Stimulated activated CD8-positive, alpha-beta memory T cell treated with anti-CD3 and anti-CD28 coated beads, Interleukin-7, amount 100 ng/mL, for 48 hours (primary cell): ENCODE results near the gene ALCAM.

ENCODE experiments used
- DNase-seq, 2 donors: peaks; one replicate each; pipeline ENCODE4 v3.0.0-alpha.2; 2020; ENCODE audit warnings: low read depth in 1 of 2; ENCODE audit errors: extremely low read depth in 1 of 2

ALCAM gene

DNA sequence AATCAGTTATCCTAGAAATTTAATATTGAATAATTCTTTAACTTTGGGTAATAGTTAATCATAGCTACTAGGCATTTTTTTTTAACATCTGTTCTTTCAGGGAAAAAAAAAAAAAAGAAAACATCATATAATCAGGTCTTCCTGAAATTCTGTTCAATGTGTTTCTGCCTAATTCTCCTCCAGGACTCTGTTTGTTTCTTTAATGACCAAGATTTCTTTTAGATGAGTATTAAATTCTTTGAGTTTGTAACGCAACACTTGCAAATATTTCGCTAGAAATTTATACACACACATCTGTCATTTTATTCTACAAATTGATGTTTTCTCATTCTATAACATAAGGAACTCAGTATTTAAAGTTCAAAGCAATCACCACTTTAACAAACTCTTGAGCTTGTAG is 56.7 kb downstream of the ALCAM start:
- no peak for DNase-seq

DNA sequence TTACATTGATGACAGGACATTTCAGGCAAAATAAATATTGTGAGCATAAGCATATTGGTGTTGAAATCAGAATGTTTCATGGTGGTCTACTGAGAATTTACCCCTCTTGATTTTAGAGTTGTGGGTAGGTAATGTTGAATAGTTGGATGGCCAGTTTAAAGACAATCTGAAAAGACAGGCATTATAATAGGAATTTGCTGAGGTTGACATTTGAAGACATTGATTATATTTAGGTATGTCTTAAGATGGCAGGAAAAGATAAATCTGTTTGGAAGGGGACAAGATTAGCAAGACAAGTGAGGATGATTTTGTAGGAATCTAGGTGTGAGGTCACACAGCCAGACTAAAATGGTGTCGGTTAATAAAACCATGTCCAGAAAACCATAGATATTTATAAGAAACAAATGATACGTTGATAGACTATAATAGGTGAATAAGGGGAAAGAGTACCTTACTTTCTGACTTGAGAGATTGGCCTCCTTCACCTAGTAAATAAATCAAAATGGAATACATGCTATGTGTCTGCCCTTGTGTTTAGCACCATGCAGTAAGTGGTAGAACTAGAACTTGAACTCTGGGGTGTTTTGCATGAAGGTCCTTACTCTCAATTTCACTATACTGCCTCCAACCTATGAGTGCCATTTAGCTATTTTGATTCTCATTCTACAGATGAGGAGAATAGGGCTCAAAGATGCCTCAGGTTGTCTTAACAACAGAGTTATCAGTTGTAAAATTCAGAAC is 57.9 kb downstream of the ALCAM start:
- DNase-seq = no peak

DNA sequence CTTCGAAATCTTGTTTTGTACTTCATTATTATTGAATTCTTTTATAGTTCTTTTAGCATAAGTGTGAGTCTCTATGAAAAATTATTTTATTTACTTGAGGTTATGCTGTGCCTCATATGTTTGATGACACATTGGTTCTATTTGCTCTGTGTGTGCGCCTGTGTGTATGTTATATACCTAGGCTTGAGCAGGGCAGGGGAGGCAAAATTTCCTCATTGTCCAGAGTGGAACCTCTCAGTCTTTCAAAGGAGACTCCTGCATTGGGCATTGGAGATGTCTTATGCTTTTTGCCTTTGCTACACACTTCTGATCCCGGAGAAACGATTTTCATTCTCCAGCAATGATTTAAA is 58.4 kb downstream of the ALCAM start:
- no peak for DNase-seq

DNA sequence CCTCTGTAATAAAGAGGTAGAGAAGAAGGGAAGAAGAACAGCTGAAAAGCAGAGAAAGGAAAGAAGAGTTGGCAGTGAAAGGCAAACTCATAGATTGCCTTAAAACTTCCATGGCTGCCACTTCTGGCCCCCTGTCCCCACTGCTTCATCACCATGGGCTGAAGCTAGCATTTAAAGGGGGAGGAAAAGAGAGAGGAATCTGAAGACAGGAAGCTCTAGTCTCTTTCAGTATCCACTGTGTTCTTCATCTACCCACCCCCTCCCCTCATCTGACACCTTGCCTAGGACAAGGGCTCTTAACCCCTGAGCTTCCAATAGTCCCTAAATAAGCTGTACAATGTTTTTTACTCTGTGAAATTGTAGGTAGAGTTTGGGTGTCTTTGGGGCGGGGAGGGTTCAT is 60.6 kb downstream of the ALCAM start:
- DNase-seq = no peak

DNA sequence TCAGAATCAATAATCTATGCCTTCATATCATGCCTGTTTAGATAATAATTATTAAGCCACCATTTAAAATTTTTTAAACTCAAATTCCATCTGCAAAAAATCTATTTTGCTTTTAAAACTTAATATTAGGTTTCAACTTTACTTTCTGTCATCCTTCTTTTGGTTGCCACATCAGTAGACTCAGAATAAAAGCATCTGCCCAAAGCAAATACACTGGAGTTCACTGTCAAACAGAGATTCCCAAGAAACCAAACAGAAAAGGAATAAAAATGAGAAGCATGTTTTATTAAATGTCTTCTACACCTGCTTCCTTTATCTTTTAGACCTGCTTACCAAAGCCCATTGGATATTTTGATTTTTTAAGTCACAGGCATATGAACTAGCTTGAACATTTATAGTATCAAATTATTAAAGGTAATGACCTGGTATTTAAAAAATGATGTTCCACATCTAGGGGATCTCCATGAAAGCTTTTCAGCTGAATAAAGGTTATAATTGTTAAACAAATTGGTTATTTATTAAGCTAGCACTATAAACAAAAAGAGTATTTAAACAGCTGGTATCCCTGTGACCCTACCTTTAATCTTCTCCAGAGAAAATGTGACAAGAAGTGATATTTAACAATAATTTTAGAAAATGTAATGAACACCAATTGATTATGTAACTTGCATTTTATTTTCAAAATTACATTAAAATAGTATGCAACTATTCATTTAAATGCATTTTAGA is 62.5 kb downstream of the ALCAM start:
- no peak for DNase-seq

DNA sequence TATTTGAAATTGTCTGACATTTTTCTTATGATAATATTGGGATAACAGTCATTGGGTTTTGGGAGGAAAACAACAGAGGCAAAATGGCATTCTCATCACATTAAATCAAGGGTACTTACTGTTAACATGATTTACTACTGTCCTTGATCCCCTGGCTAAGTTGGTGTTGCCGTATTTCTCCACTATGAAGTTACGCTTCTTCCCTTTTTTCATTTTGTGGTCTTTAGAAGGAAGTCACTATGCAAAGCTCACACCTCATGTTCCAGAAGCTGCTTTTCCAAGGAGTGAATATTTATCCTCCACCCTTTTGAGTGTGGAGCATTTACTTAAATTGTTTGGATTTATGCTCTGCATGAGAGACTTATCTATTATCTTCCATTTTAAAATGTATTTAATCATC is 63.7 kb downstream of the ALCAM start:
- DNase-seq = no peak

DNA sequence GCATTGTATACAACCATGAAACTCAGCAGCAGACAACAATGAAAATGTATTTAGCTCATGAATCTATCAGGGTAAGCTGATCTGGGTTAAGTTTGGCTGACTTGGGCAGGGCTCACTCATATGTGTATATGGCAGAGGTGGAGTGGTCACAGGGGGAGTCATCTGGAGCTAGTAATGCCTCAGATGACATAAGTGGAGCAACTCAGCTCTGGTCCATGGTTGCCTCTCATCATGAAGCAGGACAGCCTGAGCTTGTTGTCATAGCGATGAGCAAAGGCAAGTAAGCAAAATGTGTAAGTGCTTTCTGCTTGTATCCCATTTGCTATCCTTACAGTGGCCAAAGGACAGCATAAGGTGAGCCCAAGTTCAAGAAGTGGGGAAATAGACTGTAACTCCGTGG is 64.5 kb downstream of the ALCAM start:
- no peak for DNase-seq

DNA sequence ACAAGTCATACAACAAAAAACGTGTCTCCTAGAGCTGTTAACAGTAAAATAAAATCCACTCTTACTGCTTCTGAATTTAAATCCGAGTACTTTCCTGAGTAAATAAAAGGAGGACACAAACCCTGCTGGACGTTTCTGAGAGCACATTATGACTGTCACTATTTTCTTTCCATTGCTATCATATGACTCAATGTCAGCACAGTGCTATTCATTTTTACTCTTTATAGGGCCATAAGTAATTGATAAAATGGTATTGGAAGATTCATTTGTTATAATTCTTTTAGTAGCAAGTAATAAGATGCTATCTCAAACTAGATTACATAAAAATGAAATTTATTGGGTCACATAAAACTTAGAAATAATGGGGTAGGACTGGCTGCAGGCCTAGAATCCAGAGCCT is 68.6 kb downstream of the ALCAM start:
- no peak for DNase-seq

DNA sequence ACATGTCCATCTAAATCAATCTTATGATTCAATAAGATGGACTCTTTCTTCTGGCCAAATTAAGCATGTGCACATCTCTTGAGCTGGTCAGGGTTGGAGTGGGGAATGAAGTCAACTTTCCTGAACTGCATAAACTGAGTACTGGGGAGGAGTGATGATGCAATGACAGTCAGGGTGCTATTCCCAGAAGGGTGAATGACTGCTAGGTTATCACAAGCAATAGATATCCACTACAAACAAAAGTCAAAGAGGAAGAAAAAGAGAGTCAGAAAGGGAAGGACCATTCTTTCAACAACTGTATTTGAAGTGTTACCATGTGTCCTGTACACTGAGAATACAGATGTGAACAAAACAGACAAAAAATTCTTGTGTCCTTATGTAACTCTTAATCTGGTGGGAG is 70.0 kb downstream of the ALCAM start:
- DNase-seq = no peak

DNA sequence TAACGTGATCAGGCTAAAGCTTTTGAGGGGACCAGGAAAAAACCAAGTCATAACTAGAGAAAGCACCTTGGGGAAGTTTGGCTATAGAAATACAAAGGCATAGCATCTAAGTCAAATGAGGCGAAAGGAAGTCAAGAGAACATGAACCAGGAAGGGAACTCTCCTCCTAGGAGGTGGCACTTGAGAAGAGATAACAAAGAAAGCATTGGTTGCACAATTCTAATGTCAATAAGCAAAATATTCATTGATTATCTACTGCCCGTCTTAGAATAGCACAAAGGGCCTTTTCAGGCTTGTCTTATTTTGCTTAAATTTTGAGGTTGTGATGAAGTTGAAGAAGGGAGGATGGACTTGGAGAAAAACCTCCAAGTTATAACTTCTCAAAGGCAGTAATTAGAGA is 73.4 kb downstream of the ALCAM start:
- DNase-seq = no peak

DNA sequence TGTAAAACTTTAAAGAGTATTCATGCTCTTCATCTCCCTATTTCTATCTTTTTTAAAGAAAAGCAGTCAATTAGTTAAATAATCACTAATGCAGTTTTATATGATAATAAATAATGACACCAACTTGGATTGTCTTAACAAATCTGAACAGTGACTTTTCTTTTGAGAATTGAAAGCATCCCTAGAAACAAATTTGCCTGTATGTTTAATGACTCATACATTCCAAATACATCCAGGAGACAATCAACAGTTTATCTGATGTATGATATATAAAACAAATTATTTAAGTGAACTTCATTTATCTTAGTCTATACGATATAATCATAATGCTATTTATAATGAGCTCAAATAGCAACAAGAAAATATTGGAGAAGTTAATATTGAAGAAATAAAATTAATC is 78.0 kb downstream of the ALCAM start:
- no peak for DNase-seq

DNA sequence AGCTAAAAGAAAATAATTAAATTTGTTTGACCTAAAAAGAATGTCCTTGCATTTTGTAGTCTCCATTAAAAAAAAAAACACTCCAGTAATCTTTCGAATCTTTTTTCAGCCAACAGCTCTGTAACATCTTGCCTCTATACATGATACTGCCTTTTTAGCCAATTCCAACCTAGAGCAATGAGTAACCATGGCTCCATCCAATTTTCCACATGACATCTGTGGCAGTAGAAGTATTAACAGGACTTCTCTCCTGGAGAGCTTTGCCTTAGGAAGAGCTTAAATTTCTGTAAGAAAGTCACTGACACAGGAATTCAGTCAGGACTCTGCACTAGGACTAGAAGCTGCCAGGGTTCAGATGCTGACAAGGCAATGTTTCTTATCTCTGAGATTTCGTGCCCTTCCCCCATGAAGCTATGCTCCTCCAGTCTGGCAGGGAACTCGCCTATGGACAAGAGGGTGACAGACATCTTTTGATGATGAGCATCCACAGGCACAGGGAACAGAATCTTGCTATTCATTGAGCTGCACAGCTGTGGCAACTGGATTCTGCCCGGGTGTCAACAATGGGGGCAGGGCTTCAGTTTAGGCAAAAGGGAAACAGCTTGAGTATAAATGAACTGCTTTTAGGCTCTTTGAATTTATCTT is 81.8 kb downstream of the ALCAM start:
- DNase-seq = no peak

DNA sequence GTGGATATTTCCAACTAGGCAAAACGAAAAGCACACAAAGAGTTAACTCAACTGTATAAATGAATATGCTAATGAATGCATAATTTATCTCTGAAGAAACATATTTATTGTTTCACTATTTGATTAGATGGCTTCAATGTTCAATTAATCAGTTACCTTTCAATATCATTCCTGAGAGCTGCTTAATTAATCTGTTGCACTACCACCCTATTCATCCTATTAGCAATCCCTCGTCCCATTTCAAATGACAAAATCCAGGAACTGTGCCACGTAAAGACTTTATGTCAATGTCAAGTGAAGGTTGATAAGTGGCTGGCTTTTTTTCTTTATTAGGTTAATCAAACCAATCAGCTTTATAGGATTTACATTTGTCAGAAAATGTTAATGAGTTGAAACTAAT is 82.7 kb downstream of the ALCAM start:
- no peak for DNase-seq

DNA sequence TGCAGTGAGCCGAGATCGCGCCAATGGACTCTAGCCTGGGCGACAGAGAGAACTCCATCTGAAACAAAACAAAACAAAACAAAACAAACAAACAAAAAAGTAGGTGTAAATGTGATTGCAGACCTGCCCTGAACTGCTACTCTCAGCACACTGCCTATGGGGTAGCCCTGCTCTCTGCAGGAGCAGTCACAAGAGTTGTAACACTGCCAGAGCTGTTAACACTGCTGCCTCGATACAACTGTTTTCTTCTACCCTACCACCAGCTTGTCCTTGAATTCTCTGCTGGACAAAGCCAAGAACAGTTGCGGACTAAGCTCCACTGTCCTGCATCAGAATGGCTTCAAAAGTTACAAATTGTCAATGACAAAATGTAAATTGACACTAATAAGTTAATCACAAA is 89.3 kb downstream of the ALCAM start:
- no peak for DNase-seq

DNA sequence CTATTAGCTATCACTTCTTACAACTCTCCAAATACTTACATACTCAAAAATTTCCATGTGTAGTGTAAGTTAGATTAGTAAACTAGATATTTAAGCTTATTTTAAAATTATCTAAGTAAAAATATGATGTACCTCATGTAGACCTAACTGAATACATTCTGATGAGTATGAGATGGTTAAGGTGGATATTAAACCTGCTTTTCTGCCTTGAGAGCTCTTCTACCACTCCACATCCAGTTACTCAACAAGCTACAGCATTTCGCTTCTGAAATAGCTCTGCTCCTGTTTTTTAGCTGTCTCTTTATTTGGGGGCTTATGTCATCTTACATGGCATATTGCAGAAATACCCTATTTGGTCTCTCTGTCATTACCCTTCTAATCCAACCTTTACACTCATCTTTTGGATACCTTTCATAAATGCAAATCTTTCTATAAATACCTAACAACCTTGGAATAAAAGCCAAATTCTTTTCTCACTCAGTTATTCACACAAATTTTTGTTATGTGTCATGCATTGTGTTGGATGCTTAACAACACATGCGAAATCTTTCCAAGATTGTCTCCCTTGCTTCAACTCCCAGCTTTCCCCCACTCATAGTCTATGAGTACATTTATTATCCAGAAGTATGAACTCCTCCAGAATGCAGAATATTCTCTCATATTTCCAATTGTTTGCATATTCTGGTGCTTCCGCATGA is 92.0 kb downstream of the ALCAM start:
- DNase-seq = no peak

DNA sequence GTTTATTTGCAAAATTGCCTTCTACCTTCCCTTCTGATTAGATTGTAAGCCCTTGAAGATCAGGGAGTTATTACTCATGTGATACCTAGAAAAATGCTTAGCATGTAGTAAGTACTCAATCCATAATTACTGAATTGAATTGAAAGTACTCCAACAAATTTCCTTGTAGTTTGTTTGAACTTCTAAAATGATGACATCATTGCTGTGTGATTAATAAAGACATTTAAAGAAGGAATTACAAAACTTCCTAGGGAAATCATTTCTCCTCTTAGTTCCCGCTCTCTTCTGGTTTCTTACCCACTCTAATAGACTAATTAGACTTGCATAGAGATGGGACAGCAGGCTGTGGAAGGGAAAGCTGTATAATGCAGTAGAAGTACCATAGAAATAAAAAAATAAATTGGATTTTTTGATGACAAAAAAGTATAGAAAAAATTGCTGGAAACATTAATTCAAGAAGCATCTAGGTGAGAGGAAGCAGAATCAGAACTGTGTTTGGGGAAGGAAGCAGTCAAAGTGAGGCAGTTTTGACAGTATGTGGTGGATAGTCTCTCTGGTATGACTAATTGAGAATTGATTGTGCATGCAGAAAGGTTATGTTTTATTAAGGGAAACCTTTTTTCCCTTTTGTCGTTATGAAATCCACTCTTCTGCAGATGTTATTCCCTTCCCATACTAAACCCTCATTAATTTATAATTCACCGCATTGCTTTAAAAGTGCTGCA is 93.0 kb downstream of the ALCAM start:
- DNase-seq = no peak

DNA sequence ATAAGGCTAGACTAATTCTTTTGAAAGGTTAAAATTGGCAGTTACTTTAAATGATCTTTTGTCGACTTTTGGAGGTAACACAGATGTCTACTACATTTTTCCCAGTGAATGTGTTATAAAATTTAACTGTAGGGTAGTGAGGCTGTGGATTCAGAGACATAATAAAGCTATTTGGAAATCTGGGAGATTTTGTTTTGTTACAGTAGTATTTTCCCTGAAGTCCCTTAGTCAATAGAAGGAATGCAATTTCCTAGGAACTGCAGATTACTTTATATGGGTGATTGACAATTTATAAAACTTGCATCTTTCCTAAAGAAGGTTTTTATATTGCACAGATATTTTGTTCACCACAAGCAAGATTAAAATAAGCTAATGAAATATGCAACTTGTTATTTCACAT is 96.9 kb downstream of the ALCAM start:
- DNase-seq = no peak

DNA sequence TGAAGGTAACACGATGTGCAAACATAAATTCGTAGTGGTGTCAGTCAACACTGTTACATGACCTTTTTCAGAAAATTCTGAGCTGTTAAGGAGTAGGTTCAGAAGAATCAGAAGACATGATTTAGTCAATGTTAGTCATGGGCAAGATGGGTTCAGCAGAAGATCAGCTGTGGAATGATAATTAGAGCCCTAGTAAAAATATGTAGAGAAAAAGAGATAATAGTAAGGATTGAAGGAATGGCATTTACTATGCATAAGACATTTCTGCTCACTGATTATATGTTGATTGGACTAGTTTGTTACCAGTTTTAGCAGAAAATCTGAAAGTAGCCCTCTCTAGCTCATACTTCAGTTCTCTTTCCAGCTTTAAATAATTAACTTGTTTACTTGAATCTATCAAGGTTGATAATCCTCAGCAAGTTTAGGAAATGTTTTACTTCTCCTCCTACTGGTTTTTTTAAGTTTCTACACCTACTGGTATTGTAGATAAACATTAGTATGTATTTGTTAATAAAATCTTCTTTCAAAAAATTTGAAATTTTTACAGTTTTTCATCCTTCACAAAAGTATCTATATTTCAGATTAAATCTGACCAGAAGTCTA is 98.6 kb downstream of the ALCAM start:
- no peak for DNase-seq

DNA sequence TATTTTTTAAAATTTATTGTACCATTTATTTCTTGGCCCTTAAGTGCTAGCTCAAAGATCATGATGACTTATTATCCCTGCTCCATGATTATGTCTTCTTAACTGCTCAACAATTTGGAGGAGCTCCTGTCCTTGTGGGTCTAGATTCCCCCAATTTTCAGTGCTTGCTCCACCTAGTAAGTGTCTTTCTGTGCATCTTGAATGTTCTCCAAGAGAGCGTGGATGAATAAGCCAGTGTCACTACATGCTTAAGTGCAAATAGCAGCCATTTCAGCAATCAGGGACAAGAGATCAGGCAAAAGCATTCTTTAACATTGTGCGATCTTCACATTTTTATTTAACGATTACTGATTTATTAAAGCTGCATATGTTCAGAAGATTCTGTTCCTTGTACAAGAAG is 99.4 kb downstream of the ALCAM start:
- no peak for DNase-seq

DNA sequence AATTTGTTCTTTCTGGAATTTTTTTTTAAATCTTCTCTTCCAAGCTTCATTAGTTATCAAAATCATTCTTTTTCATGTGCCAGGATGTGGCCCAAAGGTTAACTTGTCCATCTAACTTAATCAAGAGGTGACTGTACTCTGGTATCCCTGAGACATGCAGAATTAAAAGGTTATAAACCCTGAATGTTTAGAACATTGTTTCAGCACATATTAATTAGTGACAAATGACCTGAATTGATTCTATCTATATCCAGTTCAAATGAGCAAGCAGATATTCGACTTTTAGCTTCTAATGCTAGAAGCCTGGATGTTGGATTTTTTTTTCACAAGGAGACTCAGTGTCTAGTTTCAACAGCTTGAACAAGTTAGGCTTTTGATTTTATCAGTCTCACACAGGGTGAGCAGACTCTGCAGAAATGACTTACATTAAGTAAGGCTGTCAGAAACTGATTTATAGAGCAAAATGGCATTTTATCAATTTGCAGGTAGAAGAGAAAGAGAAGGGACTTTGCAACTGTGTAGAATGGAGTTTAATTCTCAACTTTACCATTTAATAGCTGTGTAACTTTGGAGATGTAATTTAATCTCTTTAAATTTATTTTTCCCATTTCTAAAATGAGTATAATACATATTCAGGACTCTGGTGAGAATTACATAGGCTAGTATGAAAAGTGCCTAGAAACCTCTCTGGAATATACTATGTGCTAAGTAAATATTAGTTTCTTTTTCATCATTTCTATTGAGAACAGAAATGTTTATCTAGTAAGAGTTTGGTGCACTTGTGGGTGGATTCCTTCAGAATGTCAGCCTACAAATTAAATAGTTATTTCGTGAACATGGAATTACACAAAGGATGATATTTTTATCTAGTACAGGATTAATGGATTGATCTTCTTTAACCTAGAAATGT is 100.0 kb downstream of the ALCAM start:
- DNase-seq = no peak
